Measurements from ENCODE around the gene DEK. TPM values are rescaled to one million over a fixed set of nuclear protein-coding genes. Genes with fewer than 3 reads are reported as not detected.

The DEK gene
- total RNA-seq, 1 donor from 2014 or later = 112 TPM

DNA sequence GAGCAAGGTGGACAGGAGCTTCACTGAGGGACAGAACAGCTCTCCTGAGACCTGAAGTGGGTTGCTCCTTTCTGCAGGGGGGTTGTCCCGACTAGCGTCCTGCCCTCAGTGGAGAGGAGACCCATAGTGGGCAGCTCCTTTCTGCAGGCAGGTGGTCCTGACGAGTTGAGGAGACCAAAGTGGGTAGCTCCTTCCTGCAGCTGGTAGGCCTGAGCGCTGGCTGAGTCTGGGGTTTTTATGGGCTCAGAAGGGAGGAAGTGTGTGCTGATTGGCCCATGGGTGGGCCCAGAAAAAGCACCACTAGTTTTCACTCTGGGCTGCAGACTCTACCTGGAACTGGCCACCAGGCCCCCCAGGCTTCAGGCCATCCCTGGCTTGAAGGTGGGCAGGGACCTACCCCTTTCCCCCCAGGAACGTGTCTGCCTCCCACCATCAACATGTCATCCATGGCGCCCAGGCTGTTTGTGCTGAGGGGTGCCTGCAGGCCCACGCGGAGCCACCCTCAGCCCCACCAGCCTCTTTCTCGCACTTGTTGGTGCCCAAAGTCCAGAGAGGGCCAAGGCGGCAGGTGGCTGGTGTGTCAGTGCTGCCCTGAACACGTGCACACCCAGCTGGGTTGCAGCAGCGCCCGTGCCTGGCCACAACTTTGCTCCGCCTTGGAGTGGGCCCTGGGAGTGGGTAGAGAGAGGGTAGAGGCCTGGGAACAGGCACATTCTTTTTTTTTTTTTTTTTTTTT lies 1.6 kb upstream of the DEK start:
- no peak for DNase-seq (ENCODE audit: low read depth)

DNA sequence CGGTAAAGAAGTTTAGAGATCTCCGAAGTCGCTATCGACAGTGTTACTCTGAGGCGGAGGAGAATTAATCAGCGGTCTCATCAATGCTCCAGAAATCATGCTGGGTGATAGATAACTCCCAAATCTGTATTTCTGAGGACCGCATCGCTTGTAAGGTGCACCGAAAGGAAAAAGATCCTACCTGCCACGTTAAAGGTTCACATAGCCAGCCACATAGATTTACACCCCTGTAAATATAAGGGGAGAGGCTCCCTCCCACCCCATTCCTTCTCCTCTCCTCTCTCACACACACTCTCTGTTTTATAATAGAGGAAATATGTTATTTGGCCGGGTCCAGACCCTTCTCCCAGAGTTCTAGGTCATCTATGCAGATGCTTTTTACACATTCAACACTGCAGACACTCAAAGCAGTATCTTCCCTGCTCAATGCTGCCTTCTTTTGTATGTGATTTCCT lies 620 bp upstream of the DEK start:
- no peak for DNase-seq (ENCODE audit: low read depth)

DNA sequence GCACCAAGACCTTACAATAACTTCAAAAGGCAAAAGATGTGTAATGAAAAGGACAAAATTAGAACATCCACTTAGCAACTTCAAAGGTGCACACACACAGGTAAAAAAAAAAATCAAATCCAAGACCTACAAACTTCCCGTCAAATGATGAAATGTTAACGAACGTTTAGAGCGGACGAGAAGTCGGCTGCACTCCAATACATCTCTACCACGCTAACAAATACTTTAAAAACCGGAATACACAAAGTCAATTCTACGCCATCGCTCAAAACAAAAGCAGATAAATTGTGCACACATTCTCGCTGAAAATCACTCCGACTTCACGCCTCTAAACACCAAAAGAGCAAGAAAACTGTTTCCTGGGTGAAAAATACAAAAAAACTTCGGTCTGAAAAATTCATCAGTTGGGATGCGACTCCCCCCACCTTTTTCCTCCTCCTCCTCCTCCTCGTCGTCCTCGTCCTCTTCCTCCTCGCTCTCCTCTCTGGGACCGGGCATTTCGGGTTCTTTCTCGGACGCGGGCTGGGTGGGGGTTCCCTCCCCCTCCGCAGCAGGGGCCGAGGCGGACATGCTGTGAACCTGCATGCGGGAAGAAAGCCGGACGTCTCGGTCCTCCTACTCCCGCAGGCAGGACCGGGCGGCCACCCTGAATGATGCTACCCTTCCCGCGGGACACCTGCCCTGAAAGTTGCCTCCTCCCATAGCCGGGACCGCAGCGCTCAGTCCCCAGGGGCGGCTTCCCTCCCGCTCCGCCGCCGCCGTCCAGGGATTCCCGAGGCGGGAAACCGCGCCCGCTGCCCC lies 712 bp downstream of the DEK start:
- no peak for DNase-seq (ENCODE audit: low read depth)

DNA sequence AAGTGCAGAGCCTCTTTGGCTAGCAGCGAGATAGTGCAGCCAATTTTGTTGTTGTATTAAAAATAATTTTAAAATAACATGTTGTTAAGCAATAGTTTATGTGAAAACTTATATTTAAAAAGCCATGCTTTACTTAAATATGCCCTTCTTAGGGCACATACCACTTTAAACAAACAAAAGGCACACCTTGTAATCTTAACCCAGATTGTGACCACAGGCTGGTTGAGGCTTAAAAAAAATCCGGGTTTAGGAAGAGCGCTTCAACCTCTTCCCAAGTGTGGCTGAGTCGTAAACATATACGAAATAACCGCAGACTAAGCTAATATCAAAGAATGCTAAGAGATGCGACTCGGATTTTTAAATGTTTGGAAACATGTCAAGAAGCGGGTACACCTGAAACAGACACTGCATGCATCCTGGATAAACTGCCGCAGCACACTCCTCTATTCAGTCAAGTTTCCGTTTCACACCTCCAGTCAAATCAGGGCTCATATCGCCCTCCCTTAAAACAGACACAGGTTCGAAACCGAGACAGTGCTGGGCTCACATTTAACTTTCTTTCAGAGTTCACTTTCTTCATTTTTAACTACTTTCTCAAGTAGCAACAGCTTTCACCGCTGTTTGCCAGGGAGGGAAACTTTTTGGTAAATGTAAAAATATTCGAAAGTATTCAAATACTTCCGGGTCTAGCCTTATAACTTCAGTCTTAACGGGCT lies 1.5 kb downstream of the DEK start:
- DNase-seq (ENCODE audit: low read depth) = peak; percentile 15

DNA sequence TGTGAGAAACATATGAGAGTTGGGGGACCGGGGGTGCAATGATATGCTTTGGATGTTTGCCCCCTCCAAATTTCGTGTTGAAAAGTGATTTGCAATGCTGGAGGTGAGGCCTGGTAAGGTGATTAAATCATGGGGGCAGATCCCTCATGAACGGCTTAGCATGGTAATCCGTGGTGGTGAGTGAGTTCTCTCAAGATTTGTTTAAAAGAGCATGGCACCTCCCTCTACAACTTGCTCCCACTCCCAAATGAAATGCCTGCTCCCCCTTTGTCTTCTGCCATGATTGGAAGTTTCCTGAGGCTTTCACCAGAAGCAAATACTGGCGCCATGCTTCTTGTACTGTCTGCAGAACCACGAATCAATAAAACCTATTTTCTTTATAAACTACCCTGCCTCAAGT lies 2.5 kb downstream of the DEK start:
- no peak for DNase-seq (ENCODE audit: low read depth)

DNA sequence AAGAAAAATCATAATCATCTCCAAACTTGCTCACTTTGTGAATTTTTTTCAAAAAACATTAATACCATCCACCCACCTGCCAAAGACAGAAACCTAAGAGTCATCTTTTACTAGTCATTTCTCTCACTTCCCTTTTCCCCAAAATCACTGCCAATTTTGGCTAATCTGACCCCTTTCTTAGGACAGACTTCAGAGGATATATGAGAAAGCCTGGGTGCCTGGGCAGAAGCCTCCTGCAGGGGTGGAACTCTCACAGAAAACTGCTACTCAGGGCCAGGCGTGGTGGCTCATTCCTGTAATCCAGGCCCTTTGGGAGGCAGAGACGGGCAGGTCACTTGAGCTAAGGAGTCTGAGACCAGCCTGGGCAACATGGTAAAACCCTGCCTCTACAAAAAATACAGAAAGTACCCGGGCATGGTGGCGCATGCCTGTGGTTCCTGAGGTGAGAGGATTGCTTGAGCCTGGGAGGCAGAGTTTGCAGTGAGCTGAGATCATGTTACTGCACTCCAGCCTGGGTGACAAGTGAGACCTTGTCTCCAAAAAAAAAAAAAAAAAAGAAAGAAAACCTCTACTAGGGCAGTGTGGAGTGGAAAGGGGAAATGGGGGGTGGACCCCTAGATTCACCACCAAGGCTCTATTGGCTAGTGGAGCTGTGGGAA lies 3.8 kb downstream of the DEK start:
- peak; percentile 68 for DNase-seq (ENCODE audit: low read depth)

DNA sequence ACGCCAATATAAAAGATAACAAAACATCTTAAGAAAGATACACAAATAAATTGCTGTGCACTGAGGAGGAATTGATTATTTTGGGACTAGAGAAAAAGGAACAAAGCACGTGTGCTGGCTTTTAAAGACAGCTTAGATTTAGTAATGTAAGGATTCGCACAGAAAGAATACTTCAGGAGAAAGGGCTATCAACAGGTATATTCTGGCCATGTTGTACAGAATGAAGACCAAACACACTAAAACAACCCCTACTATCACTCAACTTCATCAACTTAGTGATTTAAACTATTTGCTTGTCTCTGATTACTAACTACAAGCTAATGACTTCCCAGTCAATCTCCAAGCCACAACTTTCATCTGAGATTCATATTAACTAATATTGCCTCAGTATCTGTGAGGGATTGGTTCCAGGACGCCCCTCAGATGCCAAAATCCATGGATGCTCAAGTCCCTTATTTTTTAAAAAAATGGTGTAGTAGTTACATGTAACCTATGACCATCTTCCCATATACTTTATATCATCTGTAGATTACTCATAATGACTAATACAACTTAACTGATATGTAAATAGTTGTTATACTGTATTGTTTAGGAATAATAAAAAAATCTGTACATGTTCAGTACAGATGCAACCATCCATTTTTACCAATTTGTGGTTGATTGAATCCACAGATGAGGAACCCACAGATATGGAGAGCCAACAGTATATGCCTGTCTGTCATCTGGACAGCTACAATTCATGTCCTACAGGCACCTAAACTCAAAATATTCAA lies 4.5 kb downstream of the DEK start:
- no peak for DNase-seq (ENCODE audit: low read depth)

DNA sequence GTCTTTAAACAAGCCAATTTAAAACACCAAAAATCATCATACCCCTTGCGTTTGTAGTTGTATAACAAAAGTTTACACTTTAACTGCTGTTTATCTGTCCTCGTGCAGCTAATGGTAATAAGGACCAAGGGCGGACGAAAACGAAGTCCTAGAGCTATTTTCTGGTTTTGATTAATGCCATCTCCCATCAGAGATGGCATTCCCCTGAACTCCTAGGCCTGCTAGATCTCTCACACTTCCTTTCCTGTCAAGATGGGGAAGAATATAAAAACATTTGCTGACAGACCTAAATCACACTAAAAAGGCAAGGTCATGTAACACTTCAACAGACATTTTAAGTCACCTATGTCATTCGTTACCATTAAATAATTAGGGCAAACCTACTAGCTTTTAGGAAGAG lies 9.5 kb downstream of the DEK start:
- DNase-seq (ENCODE audit: low read depth) = no peak

DNA sequence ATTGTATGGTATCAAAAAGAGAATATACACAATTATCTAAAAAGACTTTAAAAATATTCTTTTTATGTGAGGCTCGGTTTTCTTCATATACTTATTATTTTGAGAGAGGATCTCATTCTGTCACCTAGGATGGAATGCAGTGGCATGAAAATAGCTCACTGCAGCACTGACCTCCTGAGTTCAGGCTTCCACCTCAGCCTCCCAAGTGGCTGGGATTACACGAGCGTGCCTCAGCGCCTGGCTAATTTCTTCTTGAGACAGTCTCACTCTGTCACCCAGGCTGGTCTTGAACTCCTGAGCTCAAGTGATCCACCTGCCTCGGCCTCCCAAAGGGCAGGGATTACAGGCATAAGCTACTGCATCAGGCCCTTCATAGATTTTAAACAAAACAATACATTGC lies 10.7 kb downstream of the DEK start:
- no peak for DNase-seq (ENCODE audit: low read depth)

DNA sequence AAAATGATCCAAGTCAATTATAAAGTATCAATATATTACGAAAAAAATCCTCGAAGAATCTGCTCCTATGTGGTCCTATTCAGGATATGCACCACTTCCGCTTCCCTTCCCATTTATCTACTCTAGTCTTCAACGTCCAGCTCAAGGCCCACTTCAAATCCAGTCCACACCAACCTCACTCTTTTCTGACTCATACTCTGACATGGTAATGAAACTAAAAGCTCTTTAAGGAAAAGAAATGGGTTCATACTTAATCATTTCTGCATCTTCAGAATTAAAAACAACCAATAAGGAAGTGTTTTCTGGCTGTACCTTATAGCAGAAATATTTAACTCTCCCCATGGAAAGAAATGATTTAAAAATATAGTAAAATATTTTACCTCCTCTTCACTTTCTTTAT lies 15.1 kb downstream of the DEK start:
- no peak for DNase-seq (ENCODE audit: low read depth)

DNA sequence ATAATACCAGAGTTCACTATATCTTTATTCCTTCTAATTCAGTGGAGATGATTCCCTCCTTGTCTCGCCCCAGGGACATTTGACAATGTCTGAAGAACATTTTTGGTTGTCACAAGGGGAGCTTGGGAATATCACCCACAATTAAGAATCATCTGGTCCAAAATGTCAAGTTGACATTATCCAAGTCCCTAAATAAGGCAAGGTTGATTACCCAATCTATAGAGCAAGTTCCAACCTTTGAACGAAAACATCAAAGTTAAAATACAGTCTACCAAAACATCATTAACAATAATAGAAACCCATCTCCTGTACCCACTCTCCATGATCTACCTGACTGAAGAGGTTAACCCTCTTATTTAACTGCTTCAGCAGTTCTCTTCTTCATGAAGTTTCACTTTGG lies 15.6 kb downstream of the DEK start:
- no peak for DNase-seq (ENCODE audit: low read depth)

DNA sequence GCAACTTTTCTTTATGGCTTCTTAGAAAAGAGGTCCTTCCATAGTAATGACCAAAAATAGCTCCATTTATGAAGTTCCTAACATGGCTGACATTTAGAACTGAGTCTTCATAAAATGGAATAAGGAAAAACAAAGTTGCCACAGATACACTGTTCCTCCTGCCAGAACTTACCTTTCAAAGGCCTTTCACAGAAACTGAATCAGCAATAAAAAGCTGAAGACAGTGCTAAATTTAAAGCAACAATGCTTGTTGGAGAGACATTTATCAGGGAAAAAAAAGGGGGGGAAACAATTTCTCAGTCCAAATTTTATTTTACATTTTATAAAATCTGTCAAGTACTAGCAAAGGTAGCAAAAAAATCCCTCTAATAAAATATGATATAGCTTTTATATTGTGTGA lies 17.3 kb downstream of the DEK start:
- no peak for DNase-seq (ENCODE audit: low read depth)

DNA sequence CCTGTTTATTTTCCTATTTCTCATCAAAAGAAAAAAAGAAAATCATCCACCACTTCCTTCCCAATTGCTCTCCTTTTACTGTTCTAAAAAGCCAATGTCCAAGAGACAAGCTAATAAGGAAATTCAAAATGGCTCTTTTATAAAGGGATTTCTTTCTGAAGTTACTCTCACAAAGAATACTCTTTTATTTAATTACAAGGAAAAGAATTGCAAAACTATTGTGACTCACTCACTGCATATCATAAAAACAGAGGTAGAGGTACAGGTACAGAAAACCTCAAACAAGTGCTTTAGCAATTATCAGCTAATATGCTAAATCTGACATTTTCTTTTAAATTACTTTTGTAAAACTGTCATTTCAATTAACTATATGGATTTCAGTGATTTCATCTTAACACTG lies 18.1 kb downstream of the DEK start:
- peak; percentile 70 for DNase-seq (ENCODE audit: low read depth)

DNA sequence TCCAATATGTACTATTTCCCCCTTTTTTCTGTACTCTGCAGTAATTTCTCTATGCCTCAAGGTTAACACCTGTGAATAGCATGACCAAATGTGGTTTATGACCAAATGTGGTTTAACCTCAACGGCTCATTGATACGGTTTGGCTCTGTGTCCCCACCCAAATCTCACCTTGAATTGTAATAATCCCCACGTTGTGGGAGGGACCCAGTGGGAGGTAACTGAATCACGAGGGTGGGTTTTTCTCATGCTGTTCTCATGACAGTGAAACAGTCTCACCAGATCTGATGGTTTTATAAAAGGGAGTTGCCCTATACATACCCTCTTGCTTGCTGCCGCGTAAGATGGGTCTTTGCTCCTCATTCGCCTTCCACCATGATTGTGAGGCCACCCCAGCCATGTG lies 18.7 kb downstream of the DEK start:
- DNase-seq (ENCODE audit: low read depth) = no peak

DNA sequence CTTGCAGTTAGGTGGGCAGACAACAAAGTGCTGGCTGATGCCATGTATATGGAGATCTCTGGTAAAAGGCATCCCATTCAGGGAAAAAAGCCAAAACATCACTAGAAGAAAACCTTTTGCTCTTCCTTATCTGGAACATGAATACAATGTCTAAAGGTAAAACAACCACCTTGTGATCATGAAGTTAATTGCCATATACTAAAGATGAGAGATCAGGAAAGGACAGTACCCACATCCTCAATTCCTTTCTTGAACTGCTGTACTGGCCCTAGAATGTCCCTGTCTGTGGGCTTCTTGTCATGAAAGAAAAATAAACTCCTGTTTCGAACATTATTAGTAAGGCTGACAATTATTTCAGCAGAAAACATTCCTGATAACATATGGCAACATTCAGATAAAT lies 19.3 kb downstream of the DEK start:
- DNase-seq (ENCODE audit: low read depth) = no peak

DNA sequence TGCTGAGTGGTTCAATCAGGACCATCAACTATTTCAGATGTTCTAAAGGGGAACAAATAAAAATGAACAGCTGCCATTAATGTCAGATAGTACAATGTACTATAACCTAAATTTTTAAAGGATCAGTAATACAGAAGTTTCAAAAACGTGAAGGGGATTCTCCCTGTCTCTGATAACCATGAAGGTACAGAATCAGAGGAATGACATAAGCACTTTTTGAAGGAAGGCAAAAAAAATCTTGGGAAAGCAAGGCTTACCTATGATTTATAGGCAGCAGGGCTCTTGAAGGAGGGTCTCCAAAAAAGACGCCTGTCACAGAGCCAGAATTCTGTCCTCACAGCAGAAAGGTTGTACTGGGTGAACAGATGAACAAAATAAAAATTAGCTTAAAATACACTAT lies 20.1 kb downstream of the DEK start:
- DNase-seq (ENCODE audit: low read depth) = no peak

DNA sequence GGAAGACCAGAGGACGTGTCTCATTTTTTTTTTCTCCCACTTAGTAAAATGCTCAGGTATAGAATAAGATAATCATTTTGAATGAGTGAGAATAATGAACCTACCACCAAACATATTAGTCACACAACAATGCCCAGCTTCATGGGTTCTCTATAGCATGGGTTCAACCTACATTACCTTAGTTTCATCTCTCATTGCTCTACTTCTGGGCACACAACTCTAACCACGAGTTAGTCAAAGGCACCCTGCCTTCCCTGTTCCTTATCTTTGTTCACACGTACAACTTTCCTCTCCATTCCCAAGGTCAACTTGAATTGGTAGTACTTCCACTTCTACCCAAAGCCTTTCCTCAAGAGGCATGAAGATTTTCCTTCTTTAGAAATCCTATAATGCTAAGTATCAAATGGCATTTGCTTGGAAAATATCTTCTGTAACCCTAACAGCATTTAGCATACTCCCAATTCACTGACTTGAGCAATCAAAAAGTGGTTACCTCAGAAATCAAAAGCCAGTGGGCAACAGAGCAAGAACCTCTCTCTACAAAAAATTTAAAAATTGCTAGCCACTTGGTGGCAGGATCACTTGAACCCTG lies 20.9 kb downstream of the DEK start:
- DNase-seq (ENCODE audit: low read depth) = no peak

DNA sequence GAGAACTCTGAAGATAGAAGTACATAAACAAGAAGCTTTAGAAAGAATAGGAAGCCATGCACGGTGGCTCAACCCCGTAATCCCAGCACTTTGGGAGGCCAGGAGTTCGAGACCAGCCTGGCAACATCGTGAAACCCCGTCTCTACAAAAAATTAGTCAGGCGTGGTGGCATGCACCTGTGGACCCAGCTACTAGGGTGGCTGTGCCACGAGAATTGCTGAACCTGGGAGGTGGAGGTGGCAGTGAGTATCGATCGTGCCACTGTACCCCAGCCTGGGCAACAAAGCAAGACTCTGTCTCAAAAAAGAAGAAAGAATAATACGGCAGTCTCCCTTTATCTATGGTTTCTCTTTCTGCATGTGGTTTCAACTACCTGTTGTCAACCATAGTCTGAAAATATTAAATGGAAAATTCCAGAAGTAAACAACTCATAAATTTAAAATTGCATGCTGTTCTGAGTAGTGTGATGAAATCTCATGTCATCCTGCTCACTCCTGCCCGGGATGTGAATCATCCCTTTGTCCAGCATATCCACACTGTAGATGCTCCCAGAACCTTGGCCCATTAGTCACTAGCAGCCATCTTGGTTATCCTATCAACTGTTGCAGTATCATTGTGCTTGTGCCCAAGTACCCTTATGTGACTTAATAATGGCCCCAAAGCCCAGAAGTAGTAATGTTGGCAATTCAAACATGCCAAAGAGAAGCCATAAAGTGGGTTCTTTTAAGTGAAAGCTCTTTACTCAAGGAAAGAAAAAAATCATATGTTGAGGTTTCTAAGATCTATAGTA lies 22.1 kb downstream of the DEK start:
- peak; percentile 79 for DNase-seq (ENCODE audit: low read depth)

DNA sequence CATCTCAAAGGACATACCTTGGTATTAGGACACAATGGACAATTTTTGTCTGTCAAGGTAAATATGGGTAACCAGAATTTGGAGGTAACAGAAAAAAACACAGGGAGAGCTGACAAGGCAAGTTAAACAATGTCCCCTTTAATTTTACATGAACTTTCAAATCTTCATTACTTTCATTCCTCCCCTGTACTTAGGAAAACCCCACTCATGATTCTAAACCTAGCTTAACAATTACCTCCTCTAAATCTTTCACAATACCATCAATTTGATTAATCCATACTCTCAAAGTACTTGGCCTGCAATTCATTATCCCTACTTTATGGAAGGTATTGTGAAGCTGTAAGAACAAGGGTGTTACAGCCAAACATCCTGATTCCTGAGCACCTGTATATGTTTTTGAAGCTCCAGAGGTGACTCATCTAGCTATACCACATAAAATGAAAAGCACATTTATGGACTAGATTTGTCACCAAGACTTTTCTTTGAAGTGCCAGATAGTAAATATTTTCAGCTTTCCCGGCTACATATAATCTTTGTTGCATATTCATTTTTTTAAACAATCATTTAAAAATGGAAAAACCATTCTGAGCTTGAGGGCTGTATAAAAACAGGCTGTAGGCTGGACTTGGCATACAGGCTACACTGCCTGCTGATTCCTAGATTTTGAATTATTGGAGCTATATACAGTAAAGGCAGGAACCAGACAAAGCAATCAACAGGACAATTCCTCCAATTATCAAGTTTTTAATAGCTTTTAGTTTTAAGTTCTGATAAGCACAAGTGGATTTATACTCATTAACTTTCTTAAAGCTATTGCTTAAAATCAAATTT lies 22.9 kb downstream of the DEK start:
- DNase-seq (ENCODE audit: low read depth) = peak; percentile 48
